ENCODE measurements around the gene SH3PXD2A.

DNA sequence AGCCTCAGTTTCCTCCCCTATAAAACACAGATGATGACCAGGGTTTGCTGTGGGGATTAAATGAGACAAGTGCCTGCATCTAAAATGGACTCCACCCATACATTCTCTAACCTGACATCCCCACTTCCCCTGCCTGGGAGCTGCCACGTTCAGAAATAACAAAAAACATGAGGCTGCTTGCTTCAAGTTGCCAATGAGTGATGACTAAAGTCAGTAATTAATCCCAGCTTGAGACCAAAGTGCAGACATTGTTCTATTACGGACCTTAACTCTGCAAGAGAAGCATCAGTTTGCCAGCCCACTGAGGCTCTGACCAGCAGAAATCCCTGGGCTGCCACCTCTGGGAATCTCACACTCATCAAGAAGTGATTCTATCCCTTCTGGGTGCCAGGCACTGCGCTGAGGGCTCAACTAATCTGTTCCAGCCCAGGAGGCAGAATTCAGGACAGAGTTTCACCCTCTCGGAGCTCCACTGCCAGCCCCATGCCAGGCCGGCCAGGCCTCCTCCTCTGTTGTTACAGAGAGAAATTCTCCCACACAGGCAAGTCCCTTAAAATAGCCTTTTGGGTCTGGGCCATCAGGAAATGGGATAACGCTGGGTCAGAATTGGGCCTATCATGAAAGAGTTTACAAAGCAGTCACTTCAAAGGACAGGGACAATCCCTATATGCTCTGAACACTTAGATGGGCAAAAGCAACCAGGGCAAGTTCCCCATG, 11.4 kb downstream of the SH3PXD2A start:
- TF ChIP-seq POLR2AphosphoS5 (IDR thresholded peaks at IDR 0.05) (no peak), POLR2A (IDR thresholded peaks at IDR 0.05) (no peak)
- TF ChIP-seq, protein P1, sequence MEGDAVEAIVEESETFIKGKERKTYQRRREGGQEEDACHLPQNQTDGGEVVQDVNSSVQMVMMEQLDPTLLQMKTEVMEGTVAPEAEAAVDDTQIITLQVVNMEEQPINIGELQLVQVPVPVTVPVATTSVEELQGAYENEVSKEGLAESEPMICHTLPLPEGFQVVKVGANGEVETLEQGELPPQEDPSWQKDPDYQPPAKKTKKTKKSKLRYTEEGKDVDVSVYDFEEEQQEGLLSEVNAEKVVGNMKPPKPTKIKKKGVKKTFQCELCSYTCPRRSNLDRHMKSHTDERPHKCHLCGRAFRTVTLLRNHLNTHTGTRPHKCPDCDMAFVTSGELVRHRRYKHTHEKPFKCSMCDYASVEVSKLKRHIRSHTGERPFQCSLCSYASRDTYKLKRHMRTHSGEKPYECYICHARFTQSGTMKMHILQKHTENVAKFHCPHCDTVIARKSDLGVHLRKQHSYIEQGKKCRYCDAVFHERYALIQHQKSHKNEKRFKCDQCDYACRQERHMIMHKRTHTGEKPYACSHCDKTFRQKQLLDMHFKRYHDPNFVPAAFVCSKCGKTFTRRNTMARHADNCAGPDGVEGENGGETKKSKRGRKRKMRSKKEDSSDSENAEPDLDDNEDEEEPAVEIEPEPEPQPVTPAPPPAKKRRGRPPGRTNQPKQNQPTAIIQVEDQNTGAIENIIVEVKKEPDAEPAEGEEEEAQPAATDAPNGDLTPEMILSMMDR (IDR thresholded peaks at IDR 0.05): no peak
